Stimulated activated CD4-positive, alpha-beta T cell treated with anti-CD3 and anti-CD28 coated beads, Interleukin-1b, Interleukin-23, amount 100 ng/mL, for 48 hours (primary cell): ENCODE data around the gene ZNF618.
"Not testable (repeated sequence)": the region's sequence is repeated elsewhere in the genome, so short reads cannot be mapped to it uniquely, and the experiment has no call there.

ENCODE experiments used
- DNase-seq: peaks from one replicate; pipeline ENCODE4 v3.0.0-alpha.2; 2020

Gene ZNF618

DNA sequence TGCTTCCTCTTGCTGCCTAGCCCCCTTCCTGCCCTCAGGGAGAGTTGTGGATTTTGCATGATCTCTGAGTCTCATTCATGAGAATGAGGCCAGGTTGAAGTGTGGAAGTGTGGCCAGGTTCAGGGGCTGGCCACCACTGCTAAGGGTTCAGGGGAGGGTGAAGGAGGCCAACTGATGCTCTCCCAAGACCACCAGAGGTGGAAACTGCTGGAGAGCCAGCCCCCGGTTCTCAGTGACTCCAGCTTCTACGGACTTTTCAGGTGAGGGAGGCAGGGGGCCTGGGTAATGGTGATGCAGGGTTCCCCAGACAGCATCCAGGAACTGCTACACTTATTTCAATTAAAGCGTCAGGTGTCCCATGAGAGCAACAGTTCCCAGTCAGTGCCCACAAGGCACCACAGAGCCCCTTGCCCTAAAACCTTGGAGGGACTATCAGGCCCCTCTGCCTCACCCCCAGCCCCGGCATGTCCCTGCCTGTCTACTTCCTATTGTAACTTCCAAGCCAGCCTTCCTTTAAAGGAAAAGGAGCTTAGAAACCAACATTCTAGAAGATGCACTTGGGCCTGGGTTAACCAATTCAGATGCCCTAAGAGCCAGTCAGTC lies 151.9 kb downstream of the ZNF618 start:
- no peak for DNase-seq

DNA sequence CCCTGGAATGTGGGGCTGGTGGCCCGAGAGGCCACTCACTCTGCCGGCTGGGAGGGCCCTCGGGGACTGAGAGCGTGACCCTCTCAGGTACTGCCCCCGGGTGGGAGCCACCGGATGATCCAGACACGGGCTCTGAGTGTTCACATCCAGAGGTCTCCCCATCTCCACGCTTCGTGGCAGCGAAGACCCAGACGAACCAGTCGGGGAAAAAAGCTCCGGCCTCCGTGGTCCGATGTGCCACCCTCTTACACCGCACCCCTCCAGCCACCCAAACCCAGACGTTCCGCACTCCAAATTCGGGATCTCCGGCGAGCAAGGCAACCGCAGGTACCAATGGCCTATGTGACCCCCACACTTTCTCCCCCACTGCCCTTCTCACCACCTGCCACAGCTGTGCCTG lies 152.5 kb downstream of the ZNF618 start:
- no peak for DNase-seq

DNA sequence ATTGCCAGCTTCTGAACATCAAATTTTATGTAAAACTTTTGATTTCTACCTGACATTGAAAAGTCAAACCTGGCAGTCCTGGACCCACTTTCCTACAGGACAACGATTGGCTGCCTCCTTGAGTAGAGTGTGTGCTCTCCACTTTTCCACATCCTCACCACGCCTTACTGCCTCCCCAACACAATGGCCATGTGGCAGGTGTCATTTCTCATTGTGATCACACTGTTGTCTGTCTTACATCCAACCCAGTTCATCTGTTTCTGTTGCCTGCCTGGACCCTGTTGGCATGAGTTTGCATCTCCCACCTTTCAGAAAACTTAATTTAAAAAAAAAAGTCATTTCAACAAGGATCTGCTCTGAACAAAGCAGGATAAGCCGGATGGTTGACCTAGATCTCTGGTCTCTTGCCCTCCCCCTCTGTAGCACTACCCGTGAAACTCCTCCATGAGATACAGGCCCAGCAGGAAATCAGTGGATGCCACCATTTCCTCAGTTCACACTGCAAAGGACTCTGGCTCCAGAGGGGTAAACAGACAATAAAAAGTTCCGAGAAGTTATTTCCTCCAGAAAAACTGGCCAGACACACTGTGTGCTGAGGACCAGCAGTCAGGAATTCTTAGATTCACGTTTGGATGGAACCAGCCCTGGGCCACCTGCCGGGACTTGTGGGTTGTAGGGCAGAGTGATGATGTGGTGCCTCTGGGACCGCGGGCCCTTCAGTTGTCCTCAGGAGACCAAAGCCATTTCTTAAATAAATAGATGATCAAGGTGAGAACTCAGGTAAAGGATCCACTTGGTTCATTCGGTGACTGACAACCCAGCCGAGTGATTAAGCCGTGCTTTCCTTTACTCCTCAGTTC lies 153.4 kb downstream of the ZNF618 start:
- DNase-seq = no peak

DNA sequence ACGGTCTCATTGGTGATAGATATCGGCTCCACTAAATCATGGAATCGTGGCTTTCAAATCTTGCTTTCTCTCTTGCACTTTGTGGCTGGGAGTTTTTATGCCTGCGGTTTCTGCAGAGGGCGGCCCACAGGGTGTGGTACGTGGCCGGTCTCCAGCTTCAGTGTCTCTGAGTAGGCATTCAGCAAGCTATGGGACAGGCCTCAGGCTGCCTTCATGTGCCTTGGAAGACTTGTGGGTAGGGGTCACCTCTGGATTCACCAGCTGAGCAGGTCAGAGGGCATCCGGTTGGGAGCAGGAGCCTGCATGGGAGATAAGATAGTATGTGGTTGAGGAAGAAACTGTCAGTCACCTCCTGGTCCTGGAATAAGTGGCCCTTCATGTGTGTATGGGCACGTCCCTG lies 154.3 kb downstream of the ZNF618 start:
- DNase-seq = no peak

DNA sequence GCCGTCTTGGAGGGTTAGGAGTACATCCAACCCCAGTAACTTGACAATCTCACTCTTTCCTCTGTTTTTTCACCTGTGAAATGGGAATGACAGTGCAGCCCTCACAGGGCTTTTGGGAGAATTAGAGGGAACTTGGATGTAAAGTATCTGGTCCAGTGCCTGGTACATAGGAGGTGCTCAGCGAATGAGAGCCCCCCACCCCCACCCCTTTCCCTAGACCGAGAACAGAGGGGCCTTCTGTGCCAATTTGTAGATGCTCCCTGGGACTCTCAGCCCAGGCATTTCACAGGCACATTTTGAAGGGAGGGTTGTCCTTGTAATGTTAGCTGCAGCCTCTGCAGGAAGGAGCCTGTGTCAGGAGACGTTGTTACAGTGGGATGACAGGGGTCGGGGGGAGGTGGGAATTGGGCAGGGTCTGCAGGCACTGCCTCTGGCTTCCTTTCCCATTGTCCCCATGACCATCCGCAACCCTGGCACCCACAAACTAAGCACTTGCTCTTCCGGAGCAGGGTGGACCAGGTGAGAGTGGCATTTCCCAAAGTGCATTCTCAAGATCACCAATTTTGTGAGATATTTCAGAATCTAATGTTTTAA lies 155.0 kb downstream of the ZNF618 start:
- DNase-seq = no peak

DNA sequence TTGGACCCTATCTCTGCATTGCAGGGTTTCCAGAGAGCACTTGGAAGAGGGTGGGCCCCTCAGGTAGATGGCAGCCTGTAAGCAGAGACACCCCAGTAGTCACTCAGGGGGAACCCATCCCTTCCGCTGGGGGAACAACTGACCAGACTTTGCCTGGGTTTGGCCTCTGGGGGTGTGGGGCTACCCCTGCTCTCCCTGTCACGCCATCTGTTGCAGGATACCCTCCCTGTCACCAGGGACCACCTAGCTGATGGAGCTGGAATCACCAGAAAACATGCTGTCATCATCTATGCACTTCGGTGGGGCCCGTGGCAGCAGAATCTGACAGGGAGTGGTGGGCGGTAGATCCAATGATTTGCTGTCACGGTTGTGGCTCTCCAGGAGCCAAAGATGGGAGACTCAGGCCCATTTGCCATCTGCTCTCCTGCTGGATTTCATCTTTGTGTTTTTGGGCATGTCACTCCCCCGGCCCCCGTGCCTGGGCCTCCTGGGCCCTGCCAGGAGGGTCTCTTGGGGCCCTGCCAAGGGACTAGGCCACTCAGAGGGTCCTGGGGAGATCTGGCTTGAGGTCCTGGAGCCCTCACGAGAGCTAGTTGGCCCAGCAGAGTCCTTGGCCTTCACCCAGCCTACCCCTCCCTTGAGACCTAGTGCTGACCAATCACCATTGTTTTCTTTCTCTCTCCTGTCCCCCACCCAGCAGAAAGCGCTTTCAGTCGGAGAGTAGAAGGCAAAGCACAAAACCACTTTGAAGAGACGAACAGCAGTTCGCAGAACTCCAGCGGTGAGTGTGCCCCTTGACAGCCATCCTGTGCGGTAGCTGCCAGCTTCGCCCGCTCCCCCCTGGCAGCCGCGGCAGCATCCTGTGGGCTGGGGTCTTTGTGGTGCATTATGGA lies 156.1 kb downstream of the ZNF618 start:
- DNase-seq = no peak

DNA sequence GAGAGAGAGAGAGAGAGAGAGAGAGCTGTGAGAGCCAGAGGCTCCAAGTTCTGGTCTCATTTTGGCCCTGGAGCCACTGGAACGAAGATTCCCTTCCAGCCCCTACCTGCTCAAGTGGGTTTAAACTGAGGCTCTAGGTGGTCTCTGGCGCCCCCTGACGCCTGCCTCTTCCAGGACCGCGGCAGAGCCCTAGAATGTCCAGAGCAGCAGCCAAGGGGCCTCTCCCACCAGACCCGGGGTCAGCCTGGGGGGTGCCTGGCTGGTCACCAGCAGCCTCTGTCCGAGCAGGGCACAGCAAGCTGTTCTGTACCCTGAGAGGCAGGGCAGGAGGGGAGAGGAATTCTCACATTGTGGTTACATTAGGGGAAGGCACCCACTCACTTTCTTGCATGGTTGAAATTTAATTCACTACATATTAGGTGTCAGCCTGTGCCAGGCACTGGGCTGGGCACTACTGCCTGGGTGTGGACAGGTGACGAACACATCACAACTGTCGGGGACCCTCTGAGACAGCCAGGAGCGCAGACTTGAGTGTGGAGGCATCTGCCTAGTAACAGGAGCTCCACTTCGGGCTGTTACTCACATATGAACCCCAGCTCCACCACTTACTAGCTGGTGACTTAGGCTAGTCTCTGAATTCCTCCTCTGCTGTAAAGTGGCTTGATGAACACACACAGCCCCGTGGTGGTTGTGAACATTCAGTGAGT lies 157.4 kb downstream of the ZNF618 start:
- no peak for DNase-seq

DNA sequence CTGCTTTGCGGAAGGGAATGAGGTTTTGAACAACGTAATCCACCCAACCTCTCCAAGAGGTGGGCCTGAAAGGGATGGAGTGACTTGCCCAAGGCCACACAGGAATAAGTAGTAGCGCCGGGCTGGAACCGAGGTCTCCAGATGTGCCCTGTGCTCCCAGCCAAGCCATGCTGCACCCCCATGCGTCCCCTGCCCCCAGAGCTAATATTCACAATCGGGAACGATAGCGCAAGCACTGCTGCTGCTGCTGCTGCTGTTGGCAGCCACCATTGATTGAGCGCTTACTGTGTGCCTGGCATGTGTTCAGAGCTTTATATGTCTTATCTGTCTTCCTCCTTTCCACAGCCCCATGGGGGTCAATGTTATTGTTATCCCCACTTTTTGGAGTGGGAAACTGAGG lies 158.1 kb downstream of the ZNF618 start:
- no peak for DNase-seq

DNA sequence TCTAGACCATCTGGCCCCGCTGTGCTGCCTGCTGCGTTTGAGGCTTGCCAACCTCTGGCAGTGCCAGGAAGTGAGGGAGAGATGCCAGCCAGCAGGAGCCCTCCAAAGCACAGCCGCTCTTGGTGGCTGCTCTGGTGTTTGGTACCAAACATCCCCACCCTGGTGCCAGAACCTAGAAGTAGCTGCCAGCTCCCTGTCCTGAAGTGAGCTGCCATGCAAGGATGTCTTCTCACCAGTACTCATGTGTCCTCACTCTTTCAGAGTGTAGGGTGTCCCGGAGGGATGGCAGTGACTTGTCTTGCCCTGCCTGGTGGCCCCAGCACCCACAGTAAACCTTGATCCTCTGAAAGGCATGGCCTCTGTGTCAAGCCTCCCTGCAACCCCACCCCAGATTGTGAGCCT lies 158.6 kb downstream of the ZNF618 start:
- no peak for DNase-seq

DNA sequence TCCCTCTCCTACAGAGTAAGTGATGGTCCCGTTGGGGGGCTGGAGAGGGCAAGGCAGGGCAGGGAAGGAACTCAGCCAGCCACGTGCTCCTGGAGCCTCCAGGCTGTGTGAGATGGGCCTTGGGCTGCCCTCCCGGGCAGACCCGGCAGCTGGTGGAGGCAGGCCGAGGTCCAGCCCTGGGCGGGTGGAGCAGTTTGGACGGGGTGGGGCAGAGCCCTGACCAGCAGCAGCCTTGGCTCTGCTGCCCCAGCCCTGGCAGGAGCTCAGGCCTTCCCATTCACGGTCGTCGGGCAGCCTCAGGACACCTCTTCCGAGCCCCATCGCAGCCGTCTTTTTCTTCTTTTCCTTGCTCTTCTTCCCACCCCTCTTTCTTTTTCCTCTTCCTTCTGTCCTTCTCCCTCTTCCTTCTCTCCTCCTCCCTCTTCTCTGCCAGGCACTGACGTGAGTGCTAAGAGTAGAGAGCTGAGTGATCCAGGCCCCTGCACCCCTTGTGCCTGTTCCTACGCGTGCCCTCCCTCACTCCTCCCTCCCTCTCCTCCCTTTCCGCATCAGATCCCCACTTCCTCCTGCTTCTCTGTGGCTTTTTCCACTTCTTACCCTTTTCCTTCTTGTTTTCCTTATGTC lies 159.2 kb downstream of the ZNF618 start:
- DNase-seq = no peak

DNA sequence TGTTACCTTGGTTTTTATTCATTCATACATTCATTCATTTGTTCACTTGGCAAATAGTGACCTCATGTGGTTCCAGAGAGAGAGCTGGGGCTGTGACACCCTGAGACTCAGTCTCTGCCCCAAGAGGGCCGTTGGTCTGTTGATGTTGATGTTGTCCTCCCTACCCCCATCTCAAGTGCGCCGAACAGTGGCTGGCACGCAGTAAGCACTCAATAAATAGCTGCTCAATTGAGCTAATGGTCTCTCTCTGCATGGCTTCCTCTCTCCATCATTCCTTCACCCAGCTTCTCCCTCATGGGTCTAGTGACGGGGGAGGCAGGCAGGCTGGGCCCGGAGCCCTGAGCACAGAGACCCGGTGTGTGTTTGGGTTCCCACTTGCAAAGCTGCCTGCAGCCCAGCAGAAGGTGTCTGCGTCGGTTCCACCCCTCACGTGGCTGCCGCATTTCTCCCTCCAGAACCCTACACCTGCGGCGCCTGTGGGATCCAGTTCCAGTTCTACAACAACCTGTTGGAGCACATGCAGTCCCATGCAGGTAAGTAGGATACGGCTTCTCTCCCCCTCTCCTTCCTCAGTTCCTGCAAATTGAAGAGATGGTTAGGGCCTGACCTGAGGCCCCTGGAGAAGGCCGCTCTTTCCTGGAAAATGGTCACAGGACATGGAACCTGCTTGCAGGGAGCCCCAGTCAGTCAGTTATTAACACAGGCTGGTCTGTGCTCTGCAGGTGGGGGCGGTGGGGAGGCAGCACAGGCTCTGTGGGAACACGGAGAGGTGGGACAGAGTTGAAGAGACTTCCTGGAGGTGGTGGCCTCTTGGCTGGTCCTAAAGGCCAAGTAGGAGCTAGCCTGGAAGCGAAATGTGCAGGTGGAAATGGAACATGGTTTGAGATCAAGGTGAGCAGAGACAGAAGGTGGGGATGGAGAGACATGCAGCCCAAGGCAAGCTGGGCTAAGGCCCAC lies 160.0 kb downstream of the ZNF618 start:
- DNase-seq = no peak

DNA sequence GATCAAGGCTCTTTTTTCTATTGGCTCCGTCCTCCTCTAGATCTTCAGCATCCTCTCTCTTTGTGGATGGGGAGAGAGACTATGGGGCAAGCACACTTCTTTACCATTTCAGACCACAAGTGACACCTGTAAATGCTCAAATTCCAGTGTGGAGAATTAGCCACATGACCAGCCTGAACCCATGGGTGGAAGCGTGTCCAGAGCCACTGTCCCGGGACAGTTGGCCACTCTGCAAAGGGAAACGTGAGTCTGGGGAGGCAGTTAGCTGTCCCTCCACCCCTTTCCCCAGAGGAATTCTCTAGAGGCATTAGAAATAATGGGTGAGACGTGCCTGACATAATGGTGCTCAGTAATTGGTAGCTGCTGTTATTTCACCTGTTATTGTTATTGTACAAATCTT lies 161.1 kb downstream of the ZNF618 start:
- DNase-seq = no peak

DNA sequence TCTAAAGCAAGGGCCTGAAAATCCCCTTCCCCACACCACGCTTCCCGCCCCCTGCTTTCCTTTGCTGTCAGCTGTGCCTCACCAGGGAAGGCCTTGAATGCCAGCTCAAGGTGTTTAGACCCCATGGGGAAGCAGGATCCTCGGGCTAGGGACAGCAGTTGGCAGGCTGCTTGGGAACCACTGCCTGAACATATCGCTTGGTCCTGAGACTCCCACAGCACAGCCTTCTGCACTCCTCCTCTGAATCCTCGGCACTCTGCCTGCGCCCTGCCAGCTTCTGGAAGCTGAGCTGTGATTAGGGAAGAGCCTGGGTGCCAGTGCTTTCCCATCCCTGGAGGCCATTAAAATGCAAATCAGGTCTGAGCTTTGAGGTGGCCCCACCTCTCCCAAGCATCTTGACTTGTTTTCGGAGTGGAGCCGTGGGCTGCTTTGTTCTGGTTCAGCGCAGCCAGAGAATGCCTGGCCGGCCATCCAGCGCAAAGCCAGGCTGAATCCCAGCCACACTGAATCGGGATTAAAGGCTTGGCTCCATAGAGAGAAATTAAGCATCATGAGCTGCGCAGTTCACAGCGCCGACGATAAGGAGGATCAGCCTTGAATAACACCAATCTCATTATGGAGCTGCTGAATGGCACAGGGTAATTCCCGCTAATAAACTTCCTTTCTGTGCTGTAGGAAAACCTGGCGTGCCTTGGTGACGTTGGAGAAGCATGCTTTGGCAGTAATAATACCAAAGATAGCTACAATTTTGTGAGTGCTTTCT lies 162.0 kb downstream of the ZNF618 start:
- no peak for DNase-seq

DNA sequence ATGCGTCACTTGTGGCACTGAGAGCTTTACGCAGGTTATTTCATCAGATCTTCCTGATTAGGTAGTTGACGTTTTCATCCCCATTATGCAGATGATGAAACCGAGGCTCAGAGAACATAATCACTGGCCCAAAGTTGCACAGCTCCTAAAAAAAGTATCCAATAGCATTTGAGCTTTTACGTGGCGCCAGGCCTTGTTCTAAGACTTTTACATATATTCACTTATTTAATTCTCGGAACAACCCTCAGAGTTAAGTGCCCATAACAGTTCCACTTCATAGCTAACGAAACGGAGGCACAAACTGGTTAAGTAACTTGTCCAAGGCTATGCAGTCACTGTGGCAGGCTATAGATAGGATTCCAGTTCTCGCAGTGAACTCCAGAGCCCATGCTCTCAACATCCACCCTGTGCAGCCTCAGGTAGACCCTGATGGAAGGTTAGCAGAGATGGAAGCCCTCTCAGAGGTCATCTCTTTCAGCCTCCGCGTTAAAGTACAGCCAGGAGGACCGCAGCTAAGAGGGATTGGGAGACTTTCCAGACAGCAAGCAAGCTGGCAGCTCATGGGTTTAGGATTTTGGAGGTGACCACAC lies 162.7 kb downstream of the ZNF618 start:
- DNase-seq = no peak

DNA sequence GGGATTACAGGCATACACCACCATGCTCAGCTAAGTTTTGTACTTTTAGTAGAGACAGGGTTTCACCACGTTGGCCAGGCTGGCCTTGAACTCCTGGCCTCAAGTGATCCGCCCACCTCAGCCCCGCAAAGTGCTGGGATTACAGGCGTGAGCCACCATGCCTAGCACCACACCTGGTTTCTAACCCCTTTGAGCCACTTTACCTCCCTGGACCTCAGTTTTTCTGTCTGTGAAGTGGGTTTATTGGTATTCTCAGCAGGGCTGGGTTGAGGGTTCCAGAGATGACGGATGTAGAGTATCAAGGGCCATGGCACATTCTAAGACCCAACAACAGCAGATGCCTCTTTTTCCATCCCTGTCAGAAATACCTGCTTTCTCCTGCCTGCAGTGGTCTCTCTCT lies 163.4 kb downstream of the ZNF618 start:
- DNase-seq = no peak

DNA sequence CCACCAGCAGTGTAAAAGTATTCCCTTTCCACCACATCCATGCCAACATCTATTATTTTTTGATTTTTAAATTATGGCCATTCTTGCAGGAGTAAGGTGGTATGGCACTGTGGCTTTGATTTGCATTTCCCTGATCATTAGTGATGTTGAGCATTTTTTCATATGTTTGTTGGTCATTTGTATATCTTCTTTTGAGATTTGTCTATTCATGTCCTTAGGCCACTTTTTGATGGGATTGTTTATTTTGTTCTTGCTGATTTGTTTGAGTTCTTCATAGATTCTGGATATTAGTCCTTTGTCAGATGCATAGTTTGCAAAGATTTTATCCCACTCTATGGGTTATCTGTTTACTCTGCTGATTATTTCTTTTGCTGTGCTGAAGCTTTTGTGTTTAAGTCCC lies 167.6 kb downstream of the ZNF618 start:
- not testable (repeated sequence) for DNase-seq

DNA sequence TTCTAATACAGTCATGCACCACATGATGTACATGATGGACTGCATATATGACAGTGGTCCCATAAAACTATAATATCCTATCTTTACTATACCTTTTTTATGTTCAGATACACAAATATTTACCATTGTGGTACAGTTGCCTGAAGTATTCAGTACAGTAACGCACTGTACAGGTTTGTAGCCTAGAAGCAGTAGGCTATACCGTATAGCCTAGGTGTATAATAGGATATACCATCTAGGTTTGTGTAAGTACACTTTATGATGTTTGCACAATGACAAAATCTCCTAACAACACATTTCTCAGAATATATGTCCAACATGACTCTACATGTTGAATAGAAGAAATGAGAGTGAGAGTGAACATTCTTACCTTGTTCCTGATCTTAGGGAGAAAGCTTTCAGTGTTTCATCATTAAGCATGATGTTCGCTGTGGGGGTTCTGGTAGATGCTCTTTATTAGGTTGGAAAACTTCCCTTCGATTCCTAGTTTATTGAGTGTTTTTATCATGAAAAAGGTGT lies 170.2 kb downstream of the ZNF618 start:
- DNase-seq = no peak

DNA sequence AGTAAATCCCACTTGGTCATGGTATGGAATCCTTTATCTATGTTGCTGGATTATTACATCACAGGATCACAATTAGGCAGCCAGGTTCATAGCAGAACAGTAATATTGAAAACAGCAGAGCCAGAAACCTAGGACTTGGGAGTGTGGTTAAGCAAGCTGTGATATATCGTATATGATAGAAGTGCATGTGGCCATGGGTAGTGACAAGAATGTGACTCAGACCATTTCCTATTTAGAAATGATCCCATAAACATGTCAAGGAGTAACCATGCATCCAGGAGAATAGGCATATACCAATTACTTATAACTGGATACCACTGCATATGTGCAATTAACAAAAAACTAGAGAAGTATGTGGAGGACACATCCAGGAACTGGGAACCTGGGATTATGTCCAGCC lies 170.8 kb downstream of the ZNF618 start:
- DNase-seq = no peak

DNA sequence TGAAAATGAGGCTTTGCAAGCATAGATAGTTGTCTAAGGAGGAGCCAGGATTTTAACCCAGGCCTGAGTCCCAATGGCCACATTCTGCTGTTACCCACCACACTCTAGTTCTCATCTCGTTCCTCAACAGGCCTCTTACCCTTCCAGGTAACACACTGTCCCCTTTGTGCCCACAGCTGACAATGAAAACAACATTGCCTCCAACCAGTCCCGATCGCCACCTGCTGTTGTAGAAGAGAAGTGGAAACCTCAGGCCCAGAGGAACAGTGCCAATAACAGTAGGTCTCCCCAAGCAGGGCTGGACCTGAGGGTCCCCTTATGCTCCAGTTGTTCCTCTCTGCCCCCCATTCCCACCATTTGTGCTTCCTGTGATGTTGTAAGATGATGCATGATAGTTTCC lies 171.6 kb downstream of the ZNF618 start:
- DNase-seq = no peak
